ENCODE measurements around the gene LHX8.

- TF ChIP-seq CTCF (conservative IDR thresholded peaks at IDR 0.05 in 1 of 2, IDR thresholded peaks at IDR 0.05 in 1 of 2; ENCODE audit: low read depth in 1 of 2, low read length in 2 of 2) = no peak
- TF ChIP-seq EZH2 (IDR thresholded peaks at IDR 0.05; ENCODE audit: low read length, missing control alignments) = no peak
Observed at GRCh38 chr1:75115654-75116053, 18.5 kb upstream of the LHX8 start.
